Vagina (tissue), 2 donors: ENCODE data around the gene OBSL1. TPM values are rescaled to one million over a fixed set of nuclear protein-coding genes. Genes with fewer than 3 reads are reported as not detected.

ENCODE experiments used
- DNase-seq, 2 donors: peaks; one replicate each; pipeline ENCODE4 v3.0.0-alpha.2; 2017; ENCODE audit errors: extremely low spot score in 2 of 2
- H3K27ac ChIP-seq: fragments of 200-600 bp; sonication (generic); one replicate; pipeline ENCODE4 v1.5.1; 2019
- H3K27me3 ChIP-seq: fragments of 200-600 bp; sonication (generic); one replicate; pipeline ENCODE4 v1.5.1; 2019
- H3K36me3 ChIP-seq, 2 donors: fragments of 200-600 bp; sonication (generic); one replicate each; pipeline ENCODE4 v1.5.1; 2017 to 2019
- H3K4me1 ChIP-seq: fragments of 200-600 bp; sonication (generic); one replicate; pipeline ENCODE4 v1.5.1; 2019
- H3K4me3 ChIP-seq, 2 donors: fragments of 200-600 bp; sonication (generic); 1 replicate in 1 of 2; 2 replicates in 1 of 2; pipeline ENCODE4 v1.5.1; 2016 to 2019
- H3K9me3 ChIP-seq: fragments of 200-600 bp; sonication (generic); one replicate; pipeline ENCODE4 v1.5.1; 2019
- CTCF ChIP-seq, 3 experiments: fragments of 450-650 bp in 2 of 3; fragments of 200-600 bp in 1 of 3; sonication (generic) in 1 of 3; IDR thresholded peaks; one replicate each; pipeline ENCODE4 v1.5.1; 2017 to 2019; ENCODE audit warnings: antibody characterized with exemption in 3 of 3, mild to moderate bottlenecking in 2 of 3, moderate library complexity in 2 of 3
- POLR2A ChIP-seq, 2 donors: fragments of 450-650 bp; IDR thresholded peaks; one replicate each; pipeline ENCODE4 v1.6.1; 2017; ENCODE audit warnings: antibody characterized with exemption in 2 of 2, mild to moderate bottlenecking in 2 of 2, moderate library complexity in 2 of 2
- POLR2AphosphoS5 ChIP-seq, 2 donors: sonication (generic); formaldehyde crosslinking; IDR thresholded peaks; one replicate each; pipeline ENCODE4 v1.9.0; 2017; ENCODE audit warnings: antibody characterized with exemption in 2 of 2, mild to moderate bottlenecking in 2 of 2, low read depth in 1 of 2; ENCODE audit not compliant: insufficient read depth in 1 of 2
- intact Hi-C: fragments of 100-400 bp; cut with DNase I; formaldehyde crosslinking; loops from one replicate; pipeline ENCODE4 v1.15.1; 2023
- total RNA-seq: library from RNA; depleted of rRNA; stranded (reverse); fragments of >200 nt; gene quantifications from one replicate; pipeline ENCODE4 v1.2.3, GENCODE V29; 2016

OBSL1 gene
- total RNA-seq, 1 donor from 2014 or later, result 53.0 TPM

GRCh38 chr2:219569635-219570034, 1.7 kb downstream of the OBSL1 start:
- DNase-seq, result no peak
- H3K27ac ChIP-seq, result no peak overlapping the region
- H3K4me1 ChIP-seq, result peaks cover 14% of the 10 kb centered on the region
- peak overlapping the region in 1 of 2 donors; percentile 97 for H3K4me3 ChIP-seq
- H3K27me3 ChIP-seq, result no peaks in the 10 kb centered on the region
- H3K36me3 ChIP-seq, result no peaks in the 10 kb centered on the region
- intact Hi-C loops, result no loop called here
- H3K9me3 ChIP-seq, result no peaks in the 10 kb centered on the region
- no peak for TF ChIP-seq POLR2A (IDR thresholded peaks at IDR 0.05)
- TF ChIP-seq CTCF (IDR thresholded peaks at IDR 0.05), result no peak
- no peak for TF ChIP-seq POLR2AphosphoS5 (IDR thresholded peaks at IDR 0.05; ENCODE audit: insufficient read depth in 1 of 2, low read depth in 1 of 2)

GRCh38 chr2:219569041-219569440, 2.3 kb downstream of the OBSL1 start:
- no peak for TF ChIP-seq POLR2AphosphoS5 (IDR thresholded peaks at IDR 0.05; ENCODE audit: insufficient read depth in 1 of 2, low read depth in 1 of 2)
- no peak for TF ChIP-seq CTCF (IDR thresholded peaks at IDR 0.05)
- Histone ChIP-seq H3K36me3 (no peaks in the 10 kb centered on the region), H3K27me3 (no peaks in the 10 kb centered on the region), H3K4me1 (peaks cover 14% of the 10 kb centered on the region), H3K9me3 (no peaks in the 10 kb centered on the region), H3K27ac (no peak overlapping the region), H3K4me3 (no peak overlapping the region)
- intact Hi-C loops, result no loop called here
- DNase-seq, result no peak

GRCh38 chr2:219567791-219568361, 3.5 kb downstream of the OBSL1 start:
- Histone ChIP-seq H3K4me3 (no peak overlapping the region), H3K27ac (no peak overlapping the region), H3K4me1 (peaks cover 14% of the 10 kb centered on the region), H3K9me3 (no peaks in the 10 kb centered on the region), H3K36me3 (peaks cover 0 to 4% of the 10 kb centered on the region in 2 donors), H3K27me3 (no peaks in the 10 kb centered on the region)
- no peak for DNase-seq
- intact Hi-C loops, result no loop called here
- TF ChIP-seq CTCF (IDR thresholded peaks at IDR 0.05) (no peak), POLR2AphosphoS5 (IDR thresholded peaks at IDR 0.05; ENCODE audit: insufficient read depth in 1 of 2, low read depth in 1 of 2) (no peak), POLR2A (IDR thresholded peaks at IDR 0.05) (no peak)

- intact Hi-C loops, result no loop called here
- Histone ChIP-seq H3K36me3 (peaks cover 0 to 11% of the 10 kb centered on the region in 2 donors), H3K9me3 (no peaks in the 10 kb centered on the region), H3K27me3 (no peaks in the 10 kb centered on the region), H3K4me1 (peaks cover 14% of the 10 kb centered on the region), H3K27ac (no peak overlapping the region), H3K4me3 (no peak overlapping the region)
- TF ChIP-seq POLR2A (IDR thresholded peaks at IDR 0.05) (no peak), POLR2AphosphoS5 (IDR thresholded peaks at IDR 0.05; ENCODE audit: insufficient read depth in 1 of 2, low read depth in 1 of 2) (no peak), CTCF (IDR thresholded peaks at IDR 0.05) (no peak)
- DNase-seq, result no peak
Measured at GRCh38 chr2:219567131-219567530, 4.2 kb downstream of the OBSL1 start.

GRCh38 chr2:219566640-219567039, 4.7 kb downstream of the OBSL1 start:
- Histone ChIP-seq H3K4me3 (no peak overlapping the region), H3K27me3 (no peaks in the 10 kb centered on the region), H3K4me1 (peaks cover 11% of the 10 kb centered on the region), H3K36me3 (peaks cover 0 to 11% of the 10 kb centered on the region in 2 donors), H3K27ac (no peak overlapping the region), H3K9me3 (no peaks in the 10 kb centered on the region)
- intact Hi-C loops, result no loop called here
- TF ChIP-seq POLR2AphosphoS5 (IDR thresholded peaks at IDR 0.05; ENCODE audit: insufficient read depth in 1 of 2, low read depth in 1 of 2) (no peak), POLR2A (IDR thresholded peaks at IDR 0.05) (no peak), CTCF (IDR thresholded peaks at IDR 0.05) (no peak)
- no peak for DNase-seq
